Mononuclear cell (primary cell): Measurements from ENCODE around the gene LDHB. TPM values are rescaled to one million over a fixed set of nuclear protein-coding genes. Genes with fewer than 3 reads are reported as not detected.

Source experiments
- H3K27me3 ChIP-seq: 2 replicates; pipeline ENCODE4 v1.6.0; 2011; ENCODE audit warnings: low read length, control low read depth; ENCODE audit not compliant: insufficient read depth
- H3K4me1 ChIP-seq: 2 replicates; pipeline ENCODE4 v1.5.1; 2011; ENCODE audit warnings: mild to moderate bottlenecking, low read length, control low read depth; ENCODE audit not compliant: insufficient read depth
- H3K4me3 ChIP-seq: 2 replicates; pipeline ENCODE4 v1.5.1; 2011; ENCODE audit warnings: mild to moderate bottlenecking, low read length, moderate library complexity
- H3K9me3 ChIP-seq: 2 replicates; pipeline ENCODE4 v1.5.1; 2011; ENCODE audit warnings: low read depth, mild to moderate bottlenecking, control low read depth, low read length
- total RNA-seq: library from RNA; depleted of rRNA; stranded (reverse); fragments of >200 nt; gene quantifications from one replicate; pipeline ENCODE4 v1.2.3, GENCODE V29; 2012

The LDHB gene
- 571 TPM for total RNA-seq

GRCh38 chr12:21657326-21658077, at the start of gene LDHB:
Gene LDHB (minus strand): TSS chr12:21657842. CDS start chr12:21654671, 3,171 bp downstream.
- Histone ChIP-seq H3K9me3 (no peaks in the 10 kb centered on the region), H3K4me1 (peaks cover 20% of the 10 kb centered on the region), H3K27me3 (no peaks in the 10 kb centered on the region), H3K4me3 (peak within 1 kb of the TSS; percentile 78)

GRCh38 chr12:21704847-21705246, 47.2 kb upstream of the LDHB start:
- H3K4me1 ChIP-seq: no peaks in the 10 kb centered on the region
- no peak overlapping the region for H3K4me3 ChIP-seq
- peaks cover 2% of the 10 kb centered on the region for H3K27me3 ChIP-seq
- H3K9me3 ChIP-seq: no peaks in the 10 kb centered on the region

GRCh38 chr12:21699851-21700250, 42.2 kb upstream of the LDHB start:
- Histone ChIP-seq H3K4me3 (no peak overlapping the region), H3K27me3 (no peaks in the 10 kb centered on the region), H3K4me1 (no peaks in the 10 kb centered on the region), H3K9me3 (no peaks in the 10 kb centered on the region)

GRCh38 chr12:21697904-21698630, 40.4 kb upstream of the LDHB start:
- H3K4me1 ChIP-seq: no peaks in the 10 kb centered on the region
- H3K27me3 ChIP-seq: no peaks in the 10 kb centered on the region
- no peak overlapping the region for H3K4me3 ChIP-seq
- H3K9me3 ChIP-seq: no peaks in the 10 kb centered on the region

- H3K27me3 ChIP-seq: no peaks in the 10 kb centered on the region
- no peak overlapping the region for H3K4me3 ChIP-seq
- no peaks in the 10 kb centered on the region for H3K9me3 ChIP-seq
- no peaks in the 10 kb centered on the region for H3K4me1 ChIP-seq
Measured at GRCh38 chr12:21696625-21697024, 39.0 kb upstream of the LDHB start.

- Histone ChIP-seq H3K4me3 (no peak overlapping the region), H3K4me1 (no peaks in the 10 kb centered on the region), H3K9me3 (no peaks in the 10 kb centered on the region), H3K27me3 (no peaks in the 10 kb centered on the region)
Measured at GRCh38 chr12:21695986-21696385, 38.3 kb upstream of the LDHB start.

GRCh38 chr12:21694660-21695059, 37.0 kb upstream of the LDHB start:
- peaks cover 2% of the 10 kb centered on the region for H3K9me3 ChIP-seq
- no peaks in the 10 kb centered on the region for H3K4me1 ChIP-seq
- no peaks in the 10 kb centered on the region for H3K27me3 ChIP-seq
- no peak overlapping the region for H3K4me3 ChIP-seq

GRCh38 chr12:21691515-21691914, 33.9 kb upstream of the LDHB start:
- H3K4me3 ChIP-seq: no peak overlapping the region
- no peaks in the 10 kb centered on the region for H3K27me3 ChIP-seq
- H3K4me1 ChIP-seq: no peaks in the 10 kb centered on the region
- H3K9me3 ChIP-seq: peaks cover 8% of the 10 kb centered on the region

GRCh38 chr12:21690704-21691368, 33.2 kb upstream of the LDHB start:
- H3K27me3 ChIP-seq: no peaks in the 10 kb centered on the region

GRCh38 chr12:21683115-21683514, 25.5 kb upstream of the LDHB start:
- Histone ChIP-seq H3K27me3 (peaks cover 2% of the 10 kb centered on the region), H3K4me1 (no peaks in the 10 kb centered on the region), H3K4me3 (no peak overlapping the region), H3K9me3 (no peaks in the 10 kb centered on the region)

More at GRCh38 chr12:21690704-21691368, 33.2 kb upstream of the LDHB start:
- peaks cover 8% of the 10 kb centered on the region for H3K9me3 ChIP-seq
- H3K4me1 ChIP-seq: no peaks in the 10 kb centered on the region
- H3K4me3 ChIP-seq: no peak overlapping the region

- Histone ChIP-seq H3K4me1 (peaks cover 13% of the 10 kb centered on the region), H3K4me3 (no peak overlapping the region), H3K9me3 (no peaks in the 10 kb centered on the region), H3K27me3 (peaks cover under 1% of the 10 kb centered on the region)
Measured at GRCh38 chr12:21678959-21679358, 21.3 kb upstream of the LDHB start.

GRCh38 chr12:21677622-21678277, 20.1 kb upstream of the LDHB start:
- peaks cover 13% of the 10 kb centered on the region for H3K4me1 ChIP-seq
- H3K9me3 ChIP-seq: no peaks in the 10 kb centered on the region
- no peaks in the 10 kb centered on the region for H3K27me3 ChIP-seq
- H3K4me3 ChIP-seq: no peak overlapping the region

- Histone ChIP-seq H3K27me3 (no peaks in the 10 kb centered on the region), H3K9me3 (no peaks in the 10 kb centered on the region), H3K4me3 (no peak overlapping the region), H3K4me1 (peaks cover 13% of the 10 kb centered on the region)
Measured at GRCh38 chr12:21677204-21677603, 19.6 kb upstream of the LDHB start.

- Histone ChIP-seq H3K4me3 (no peak overlapping the region), H3K4me1 (peaks cover 13% of the 10 kb centered on the region), H3K9me3 (no peaks in the 10 kb centered on the region), H3K27me3 (no peaks in the 10 kb centered on the region)
Measured at GRCh38 chr12:21676776-21677175, 19.1 kb upstream of the LDHB start.

GRCh38 chr12:21675641-21676040, 18.0 kb upstream of the LDHB start:
- H3K27me3 ChIP-seq: no peaks in the 10 kb centered on the region
- H3K4me3 ChIP-seq: no peak overlapping the region
- peaks cover 13% of the 10 kb centered on the region for H3K4me1 ChIP-seq
- H3K9me3 ChIP-seq: no peaks in the 10 kb centered on the region
